Liver (tissue), 3 donors: ENCODE results near the gene EIF4H.
"Not testable (repeated sequence)": the region's sequence is repeated elsewhere in the genome, so short reads cannot be mapped to it uniquely, and the experiment has no call there.

ENCODE experiments used
- ATF3 ChIP-seq: IDR thresholded peaks from 2 replicates; pipeline ENCODE4 v1.6.1; 2016; ENCODE audit warnings: antibody characterized with exemption
- CTCF ChIP-seq: fragments of 150-350 bp; IDR thresholded peaks from 2 replicates; pipeline ENCODE4 v1.5.1; 2017; ENCODE audit warnings: improper control_type of control experiment, low read depth, low read length; ENCODE audit not compliant: missing input control
- EGR1 ChIP-seq, 2 donors: IDR thresholded peaks; 2 replicates each; pipeline ENCODE4 v1.6.1; 2016 to 2018; ENCODE audit warnings: antibody characterized with exemption in 2 of 2, low read depth in 2 of 2
- MAX ChIP-seq: IDR thresholded peaks from 2 replicates; pipeline ENCODE4 v1.6.1; 2016; ENCODE audit warnings: antibody characterized with exemption
- REST ChIP-seq: IDR thresholded peaks from 2 replicates; pipeline ENCODE4 v1.6.1; 2016; ENCODE audit warnings: antibody characterized with exemption, mild to moderate bottlenecking
- RXRA ChIP-seq, 2 donors: IDR thresholded peaks; 2 replicates each; pipeline ENCODE4 v1.6.1; 2017 to 2018; ENCODE audit warnings: antibody characterized with exemption in 2 of 2, mild to moderate bottlenecking in 1 of 2
- TAF1 ChIP-seq: conservative IDR thresholded peaks from 2 replicates; pipeline ENCODE4 v1.6.1; 2016; ENCODE audit warnings: antibody characterized with exemption, mild to moderate bottlenecking
- ZBTB33 ChIP-seq: IDR thresholded peaks from 2 replicates; pipeline ENCODE4 v1.6.1; 2016; ENCODE audit warnings: antibody characterized with exemption
- donor health status: healthy.
- donor health status: healthy.

GRCh38 chr7:74206052-74206451 is 31.9 kb downstream of the EIF4H start:
- TF ChIP-seq ZBTB33; ATF3; RXRA (IDR thresholded peaks at IDR 0.05); EGR1 (IDR thresholded peaks at IDR 0.05; ENCODE audit: low read depth in 2 of 2); REST; CTCF; MAX; TAF1: not testable (repeated sequence)
